CD4-positive, alpha-beta memory T cell (primary cell): ENCODE data around the gene FOXL3. TPM values are rescaled to one million over a fixed set of nuclear protein-coding genes. Genes with fewer than 3 reads are reported as not detected.

Experiments used
- CTCF ChIA-PET: fragments of 350-600 bp; sonication (Branson Sonifier 250); formaldehyde crosslinking; loops from one replicate; lab custom pipeline; 2021; ENCODE audit warnings: inconsistent platforms; ENCODE audit not compliant: partially characterized antibody; lab: Charles Lee
- POLR2A ChIA-PET: fragments of 350-600 bp; sonication (Branson Sonifier 250); formaldehyde crosslinking; loops from one replicate; lab custom pipeline; 2021; ENCODE audit not compliant: partially characterized antibody; lab: Charles Lee
- DNase-seq, 5 donors: peaks; one replicate each; pipeline versions ENCODE4 v3.0.0 to v3.0.0-alpha.2; 2020 to 2022; ENCODE audit warnings: mixed read lengths in 1 of 5
- H3K27ac ChIP-seq: one replicate; pipeline ENCODE4 v1.7.0; 2013; ENCODE audit warnings: low read depth, low read length
- H3K27me3 ChIP-seq: 2 replicates; pipeline ENCODE4 v1.7.0; 2013; ENCODE audit warnings: mild to moderate bottlenecking, low read length, moderate library complexity; ENCODE audit not compliant: insufficient read depth
- H3K36me3 ChIP-seq: 2 replicates; pipeline ENCODE4 v1.7.0; 2013; ENCODE audit warnings: mild to moderate bottlenecking, low read length, moderate library complexity; ENCODE audit not compliant: insufficient read depth
- H3K4me1 ChIP-seq: 2 replicates; pipeline ENCODE4 v1.7.0; 2013; ENCODE audit warnings: mild to moderate bottlenecking, low read length, moderate library complexity; ENCODE audit not compliant: insufficient read depth
- H3K4me3 ChIP-seq, 2 donors: one replicate each; pipeline ENCODE4 v1.7.0; 2013; ENCODE audit warnings: low read length in 2 of 2, mild to moderate bottlenecking in 1 of 2
- H3K9me3 ChIP-seq, 2 donors: one replicate each; pipeline ENCODE4 v1.7.0; 2013; ENCODE audit warnings: low read length in 2 of 2, control low read depth in 1 of 2; ENCODE audit not compliant: control insufficient read depth in 1 of 2
- H3K27ac Mint-ChIP-seq, 7 donors: one replicate each; pipeline ENCODE4 v1.8.0; 2020 to 2021; ENCODE audit warnings: mixed read lengths in 7 of 7, mild to moderate bottlenecking in 6 of 7, inconsistent platforms in 3 of 7, moderate library complexity in 3 of 7
- H3K27me3 Mint-ChIP-seq, 2 donors: one replicate each; pipeline ENCODE4 v1.8.0; 2020 to 2021; ENCODE audit warnings: mixed read lengths in 2 of 2
- H3K36me3 Mint-ChIP-seq, 2 donors: one replicate each; pipeline ENCODE4 v1.8.0; 2020 to 2021; ENCODE audit warnings: mixed read lengths in 2 of 2, inconsistent platforms in 1 of 2, mild to moderate bottlenecking in 1 of 2
- H3K4me1 Mint-ChIP-seq, 4 donors: one replicate each; pipeline ENCODE4 v1.8.0; 2020 to 2021; ENCODE audit warnings: mixed read lengths in 4 of 4, mild to moderate bottlenecking in 1 of 4
- H3K4me3 Mint-ChIP-seq, 8 donors: one replicate each; pipeline ENCODE4 v1.8.0; 2020 to 2021; ENCODE audit warnings: mixed read lengths in 8 of 8, mild to moderate bottlenecking in 7 of 8, moderate library complexity in 6 of 8, inconsistent platforms in 3 of 8
- H3K9me3 Mint-ChIP-seq, 8 donors: one replicate each; pipeline ENCODE4 v1.8.0; 2020 to 2021; ENCODE audit warnings: mixed read lengths in 8 of 8, mild to moderate bottlenecking in 5 of 8, inconsistent platforms in 3 of 8, moderate library complexity in 1 of 8
- intact Hi-C: fragments of 100-400 bp; cut with micrococcal nuclease; formaldehyde crosslinking; loops from one replicate; pipeline ENCODE4 v1.15.1; 2023
- polyA plus RNA-seq, 2 donors: library from polyadenylated mRNA; unstranded; fragments of 300-500 nt; fragmentation: Illumina TruSeq; gene quantifications; one replicate each; pipeline ENCODE4 v1.2.3, GENCODE V29; 2021
- total RNA-seq, 2 experiments: library from RNA; stranded (reverse); gene quantifications; one replicate each; pipeline ENCODE4 v1.2.3, GENCODE V29; 2021

Gene FOXL3
- total and polyA plus RNA-seq, 4 experiments from 2014 or later = not detected

DNA sequence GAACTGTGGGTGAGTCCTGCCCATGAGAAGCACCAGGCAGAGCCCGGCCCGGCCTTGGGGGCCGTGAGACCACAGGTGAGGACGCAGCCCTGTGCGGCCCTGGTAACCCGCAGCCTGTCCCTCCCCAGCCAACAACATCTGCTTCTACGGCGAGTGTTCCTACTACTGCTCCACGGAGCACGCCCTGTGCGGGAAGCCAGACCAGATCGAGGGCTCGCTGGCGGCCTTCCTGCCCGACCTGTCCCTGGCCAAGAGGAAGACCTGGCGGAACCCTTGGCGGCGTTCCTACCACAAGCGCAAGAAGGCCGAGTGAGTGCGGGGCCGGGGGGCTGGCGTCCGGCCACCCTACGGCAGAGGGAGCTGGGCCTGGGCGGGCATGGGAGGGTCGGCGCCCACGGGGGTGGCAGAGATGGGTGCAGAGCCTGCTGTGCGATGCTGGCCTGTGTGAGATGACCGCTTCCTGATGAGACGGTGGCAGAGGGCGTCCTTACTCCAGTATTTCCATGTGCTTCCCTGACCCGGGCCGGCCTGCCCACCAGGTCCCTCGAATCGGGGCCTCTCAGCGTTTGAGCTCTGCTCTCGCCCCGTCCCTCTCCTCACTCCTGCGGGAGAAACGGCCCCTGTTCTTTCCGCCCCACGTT is 34.1 kb upstream of the FOXL3 start:
- H3K27ac ChIP-seq = no peak overlapping the region
- no peaks in the 10 kb centered on the region for H3K4me1 ChIP-seq
- intact Hi-C loops = no loop called here
- H3K36me3 ChIP-seq = no peaks in the 10 kb centered on the region
- no peaks in the 10 kb centered on the region for H3K36me3 Mint-ChIP-seq
- ChIA-PET CTCF (no interaction called here), POLR2A (no interaction called here)
- no peaks in the 10 kb centered on the region for H3K27me3 ChIP-seq
- H3K9me3 ChIP-seq = no peaks in the 10 kb centered on the region
- H3K27ac Mint-ChIP-seq = no peak overlapping the region
- DNase-seq = no peak
- peaks cover 0 to 2% (median 0%) of the 10 kb centered on the region in 4 donors for H3K4me1 Mint-ChIP-seq
- no peaks in the 10 kb centered on the region for H3K9me3 Mint-ChIP-seq
- H3K27me3 Mint-ChIP-seq = peaks cover 0 to 3% of the 10 kb centered on the region in 2 donors
- no peak overlapping the region for H3K4me3 Mint-ChIP-seq
- H3K4me3 ChIP-seq = no peak overlapping the region

DNA sequence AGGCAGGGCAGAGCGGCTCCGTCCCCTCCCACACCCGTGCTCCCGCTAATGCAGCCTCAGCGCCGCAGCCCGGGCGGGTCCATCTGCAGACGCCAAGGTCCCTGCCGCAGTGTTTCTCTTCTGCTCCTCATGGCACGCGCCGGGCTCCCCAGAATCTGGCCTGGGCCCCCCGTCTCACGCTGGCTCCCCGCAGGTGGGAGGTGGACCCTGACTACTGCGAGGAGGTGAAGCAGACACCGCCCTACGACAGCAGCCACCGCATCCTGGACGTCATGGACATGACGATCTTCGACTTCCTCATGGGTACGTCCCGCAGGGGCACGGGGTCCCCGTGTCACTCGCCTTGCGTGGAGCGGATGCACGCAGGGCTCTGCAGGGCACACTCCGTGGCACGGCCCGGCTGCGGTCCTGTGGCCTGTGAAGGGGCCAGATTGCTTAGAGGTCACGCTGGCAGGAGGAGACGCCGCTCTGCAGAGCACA is 33.5 kb upstream of the FOXL3 start:
- POLR2A ChIA-PET = no interaction called here
- intact Hi-C loops = no loop called here

DNA sequence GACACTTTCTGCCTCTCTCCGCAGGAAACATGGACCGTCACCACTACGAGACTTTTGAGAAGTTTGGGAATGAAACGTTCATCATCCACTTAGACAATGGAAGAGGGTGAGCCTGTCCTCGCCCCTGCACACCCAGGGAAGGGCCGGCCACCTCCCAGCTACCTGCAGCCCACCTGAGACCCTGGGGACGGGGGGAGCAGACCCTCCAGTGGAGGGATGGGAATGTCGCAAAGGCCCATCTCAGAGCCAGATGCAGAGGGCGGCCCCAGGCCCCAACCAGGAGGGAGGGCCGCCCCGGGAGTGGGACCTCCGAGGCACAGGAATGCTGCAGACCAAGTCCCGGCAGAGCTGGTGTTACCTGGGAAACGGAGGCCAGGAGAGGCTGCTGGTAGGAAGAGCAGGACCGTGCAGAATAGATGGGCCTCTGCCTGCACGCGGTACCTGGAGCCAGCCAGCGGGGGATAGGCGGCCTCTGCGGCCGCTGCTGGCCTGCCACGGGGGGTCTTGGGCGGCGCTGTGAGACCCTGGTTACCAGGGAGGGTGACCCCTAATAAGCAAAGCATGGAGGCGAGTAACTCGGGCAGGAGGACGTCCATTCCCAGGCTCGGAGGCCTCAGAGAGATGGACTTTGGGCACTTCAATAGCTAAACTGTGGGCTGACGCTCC is 32.9 kb upstream of the FOXL3 start:
- H3K36me3 Mint-ChIP-seq = no peaks in the 10 kb centered on the region
- POLR2A ChIA-PET = no interaction called here
- H3K27me3 ChIP-seq = no peaks in the 10 kb centered on the region
- intact Hi-C loops = no loop called here
- no peaks in the 10 kb centered on the region for H3K36me3 ChIP-seq
- H3K9me3 Mint-ChIP-seq = peaks cover 0 to 4% (median 0%) of the 10 kb centered on the region in 8 donors
- H3K4me1 ChIP-seq = no peaks in the 10 kb centered on the region
- no peak overlapping the region for H3K27ac ChIP-seq
- H3K4me3 ChIP-seq = no peak overlapping the region
- DNase-seq = no peak
- peaks cover 0 to 3% (median 0%) of the 10 kb centered on the region in 4 donors for H3K4me1 Mint-ChIP-seq
- CTCF ChIA-PET = no interaction called here
- H3K27ac Mint-ChIP-seq = no peak overlapping the region
- no peaks in the 10 kb centered on the region for H3K9me3 ChIP-seq
- H3K27me3 Mint-ChIP-seq = peaks cover 0 to 3% of the 10 kb centered on the region in 2 donors
- H3K4me3 Mint-ChIP-seq = no peak overlapping the region

More for the DNA sequence above, 33.5 kb upstream of the FOXL3 start:
- Histone ChIP-seq H3K27me3 (no peaks in the 10 kb centered on the region), H3K4me3 (no peak overlapping the region), H3K36me3 (no peaks in the 10 kb centered on the region), H3K9me3 (no peaks in the 10 kb centered on the region), H3K4me1 (no peaks in the 10 kb centered on the region), H3K27ac (no peak overlapping the region)
- no peaks in the 10 kb centered on the region for H3K9me3 Mint-ChIP-seq
- DNase-seq = no peak
- CTCF ChIA-PET = no interaction called here
- H3K4me1 Mint-ChIP-seq = peaks cover 0 to 2% (median 0%) of the 10 kb centered on the region in 4 donors
- no peak overlapping the region for H3K4me3 Mint-ChIP-seq
- peaks cover 0 to 3% of the 10 kb centered on the region in 2 donors for H3K27me3 Mint-ChIP-seq
- no peak overlapping the region for H3K27ac Mint-ChIP-seq
- H3K36me3 Mint-ChIP-seq = no peaks in the 10 kb centered on the region

DNA sequence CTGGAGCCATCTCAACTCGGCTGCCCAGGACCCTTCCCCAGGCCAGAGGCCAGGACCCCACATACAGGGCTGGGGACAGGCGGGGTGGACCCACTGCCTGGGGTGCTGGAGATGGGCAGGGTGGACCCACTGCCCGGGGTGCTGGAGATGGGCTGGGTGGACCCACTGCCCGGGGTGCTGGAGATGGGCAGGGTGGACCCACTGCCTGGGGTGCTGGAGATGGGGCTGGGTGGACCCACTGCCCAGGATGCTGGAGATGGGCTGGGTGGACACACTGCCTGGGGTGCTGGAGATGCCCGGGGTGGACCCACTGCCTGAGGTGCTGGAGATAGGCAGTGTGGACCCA is 32.4 kb upstream of the FOXL3 start:
- Histone ChIP-seq H3K4me3 (no peak overlapping the region), H3K4me1 (no peaks in the 10 kb centered on the region), H3K27ac (no peak overlapping the region), H3K36me3 (no peaks in the 10 kb centered on the region), H3K27me3 (no peaks in the 10 kb centered on the region), H3K9me3 (no peaks in the 10 kb centered on the region)
- DNase-seq = no peak
- peaks cover 0 to 9% (median 2%) of the 10 kb centered on the region in 8 donors for H3K9me3 Mint-ChIP-seq
- H3K4me3 Mint-ChIP-seq = no peak overlapping the region
- H3K27ac Mint-ChIP-seq = no peak overlapping the region
- intact Hi-C loops = no loop called here
- H3K27me3 Mint-ChIP-seq = peaks cover 0 to 3% of the 10 kb centered on the region in 2 donors
- ChIA-PET POLR2A (no interaction called here), CTCF (no interaction called here)
- no peaks in the 10 kb centered on the region for H3K36me3 Mint-ChIP-seq
- peaks cover 0 to 7% (median 3%) of the 10 kb centered on the region in 4 donors for H3K4me1 Mint-ChIP-seq

DNA sequence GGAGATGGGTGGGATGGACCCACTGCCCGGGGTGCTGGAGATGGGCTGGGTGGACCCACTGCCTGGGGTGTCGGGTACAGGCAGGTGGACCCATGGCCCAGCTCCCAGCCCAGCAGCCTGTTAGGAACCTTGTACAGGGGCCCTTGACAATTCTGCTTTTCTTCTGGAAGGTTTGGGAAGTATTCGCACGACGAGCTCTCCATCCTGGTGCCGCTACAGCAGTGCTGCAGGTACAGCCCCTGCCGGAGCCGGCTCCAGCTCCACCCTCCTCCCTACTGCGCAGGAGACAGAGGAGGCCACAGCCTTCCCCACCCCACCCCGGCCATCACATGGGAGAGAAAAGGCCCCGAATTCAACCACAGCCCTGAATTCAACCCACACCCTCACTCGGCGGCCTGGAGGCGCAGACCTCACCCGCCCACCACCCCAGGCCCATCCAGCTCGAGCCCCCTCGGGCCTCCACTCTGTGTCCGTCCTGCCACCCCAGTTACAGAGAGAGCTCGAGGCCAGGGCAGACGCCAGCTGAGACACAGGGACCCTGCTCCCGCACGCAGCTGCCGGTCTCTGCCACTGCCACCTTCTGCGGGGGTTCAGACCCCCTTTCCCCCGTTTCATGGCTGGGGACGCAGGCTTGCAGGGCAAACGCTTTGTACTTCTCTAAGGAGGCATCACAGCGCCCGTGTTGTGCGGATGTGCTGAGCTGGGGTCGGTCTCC is 31.3 kb upstream of the FOXL3 start:
- H3K27ac Mint-ChIP-seq = no peak overlapping the region
- no peaks in the 10 kb centered on the region for H3K36me3 Mint-ChIP-seq
- DNase-seq = no peak
- intact Hi-C loops = no loop called here
- no peak overlapping the region for H3K4me3 Mint-ChIP-seq
- POLR2A ChIA-PET = no interaction called here
- H3K4me3 ChIP-seq = no peak overlapping the region
- H3K4me1 Mint-ChIP-seq = peaks cover 0 to 7% (median 3%) of the 10 kb centered on the region in 4 donors
- H3K27me3 Mint-ChIP-seq = peaks cover 0 to 3% of the 10 kb centered on the region in 2 donors
- CTCF ChIA-PET = no interaction called here
- H3K27ac ChIP-seq = no peak overlapping the region
- no peaks in the 10 kb centered on the region for H3K4me1 ChIP-seq
- H3K9me3 ChIP-seq = no peaks in the 10 kb centered on the region
- H3K9me3 Mint-ChIP-seq = peaks cover 0 to 11% (median 2%) of the 10 kb centered on the region in 8 donors
- no peaks in the 10 kb centered on the region for H3K36me3 ChIP-seq
- H3K27me3 ChIP-seq = no peaks in the 10 kb centered on the region

DNA sequence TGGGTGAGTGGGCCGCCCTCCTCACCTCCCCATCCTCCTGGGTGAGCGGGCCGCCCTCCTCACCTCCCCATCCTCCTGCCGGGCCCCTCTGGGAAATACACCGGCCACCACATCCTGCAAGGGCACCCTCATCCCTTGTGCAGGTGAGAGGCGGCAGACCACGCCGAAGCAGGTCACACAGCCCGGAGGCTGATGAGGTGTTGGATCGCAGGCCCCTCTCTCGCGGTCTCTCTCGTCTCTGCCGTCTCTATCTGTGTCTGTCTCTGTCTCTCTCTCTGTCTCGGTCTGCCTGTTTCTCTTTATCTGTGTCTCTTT is 30.8 kb upstream of the FOXL3 start:
- Mint-ChIP-seq H3K27ac (no peak overlapping the region), H3K36me3 (no peaks in the 10 kb centered on the region), H3K27me3 (peaks cover 0 to 3% of the 10 kb centered on the region in 2 donors), H3K9me3 (peaks cover 0 to 11% (median 2%) of the 10 kb centered on the region in 8 donors), H3K4me3 (peak overlapping the region in 1 of 8 donors; percentile 21), H3K4me1 (peaks cover 0 to 7% (median 3%) of the 10 kb centered on the region in 4 donors)
- no peak for DNase-seq
- POLR2A ChIA-PET = no interaction called here
- H3K9me3 ChIP-seq = no peaks in the 10 kb centered on the region
- H3K4me3 ChIP-seq = no peak overlapping the region
- H3K27ac ChIP-seq = no peak overlapping the region
- intact Hi-C loops = no loop called here
- CTCF ChIA-PET = no interaction called here
- no peaks in the 10 kb centered on the region for H3K36me3 ChIP-seq
- no peaks in the 10 kb centered on the region for H3K4me1 ChIP-seq
- no peaks in the 10 kb centered on the region for H3K27me3 ChIP-seq

DNA sequence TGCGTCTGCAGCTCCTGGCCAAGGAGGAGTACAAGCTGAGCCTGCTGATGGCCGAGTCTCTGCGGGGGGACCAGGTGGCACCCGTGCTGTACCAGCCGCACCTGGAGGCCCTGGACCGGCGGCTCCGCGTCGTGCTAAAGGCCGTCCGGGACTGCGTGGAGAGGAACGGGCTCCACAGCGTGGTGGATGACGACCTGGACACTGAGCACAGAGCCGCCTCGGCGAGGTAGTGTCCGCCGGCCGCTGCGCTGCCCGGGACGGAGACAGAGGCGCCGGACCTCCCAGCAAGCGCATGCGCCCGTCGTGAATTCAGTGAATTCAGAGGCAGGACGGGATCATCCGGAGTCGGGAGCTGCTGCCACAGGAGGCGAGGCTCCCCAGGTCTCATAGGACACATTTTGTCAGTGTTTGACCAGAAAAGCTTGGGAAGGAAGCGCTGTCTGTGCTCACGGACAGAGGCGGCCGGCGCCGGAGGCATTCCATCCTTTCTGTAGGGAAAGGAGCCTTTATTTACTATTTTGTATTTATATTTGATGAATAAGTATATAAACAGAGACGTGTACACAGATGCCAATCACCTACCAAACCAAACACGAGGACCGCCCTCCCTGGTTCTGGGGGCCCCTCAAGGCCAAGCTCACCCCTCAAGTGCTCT is 30.1 kb upstream of the FOXL3 start:
- Histone ChIP-seq H3K4me3 (no peak overlapping the region), H3K4me1 (no peaks in the 10 kb centered on the region), H3K36me3 (no peaks in the 10 kb centered on the region), H3K9me3 (no peaks in the 10 kb centered on the region), H3K27ac (no peak overlapping the region), H3K27me3 (no peaks in the 10 kb centered on the region)
- DNase-seq = no peak
- Mint-ChIP-seq H3K27me3 (peaks cover 0 to 3% of the 10 kb centered on the region in 2 donors), H3K36me3 (no peaks in the 10 kb centered on the region), H3K9me3 (peaks cover 0 to 11% (median 2%) of the 10 kb centered on the region in 8 donors), H3K4me3 (no peak overlapping the region), H3K4me1 (peaks cover 0 to 7% (median 4%) of the 10 kb centered on the region in 4 donors), H3K27ac (no peak overlapping the region)
- intact Hi-C loops = no loop called here
- POLR2A ChIA-PET = no interaction called here
- CTCF ChIA-PET = no interaction called here
